ENCODE data around the gene C1orf210.

C1orf210 gene

GRCh38 chr1:43312212-43312623 is 26.8 kb upstream of the C1orf210 start:
- DNase-seq: no peak

- no peak for DNase-seq
Observed at GRCh38 chr1:43311521-43311920, 26.1 kb upstream of the C1orf210 start.

DNA sequence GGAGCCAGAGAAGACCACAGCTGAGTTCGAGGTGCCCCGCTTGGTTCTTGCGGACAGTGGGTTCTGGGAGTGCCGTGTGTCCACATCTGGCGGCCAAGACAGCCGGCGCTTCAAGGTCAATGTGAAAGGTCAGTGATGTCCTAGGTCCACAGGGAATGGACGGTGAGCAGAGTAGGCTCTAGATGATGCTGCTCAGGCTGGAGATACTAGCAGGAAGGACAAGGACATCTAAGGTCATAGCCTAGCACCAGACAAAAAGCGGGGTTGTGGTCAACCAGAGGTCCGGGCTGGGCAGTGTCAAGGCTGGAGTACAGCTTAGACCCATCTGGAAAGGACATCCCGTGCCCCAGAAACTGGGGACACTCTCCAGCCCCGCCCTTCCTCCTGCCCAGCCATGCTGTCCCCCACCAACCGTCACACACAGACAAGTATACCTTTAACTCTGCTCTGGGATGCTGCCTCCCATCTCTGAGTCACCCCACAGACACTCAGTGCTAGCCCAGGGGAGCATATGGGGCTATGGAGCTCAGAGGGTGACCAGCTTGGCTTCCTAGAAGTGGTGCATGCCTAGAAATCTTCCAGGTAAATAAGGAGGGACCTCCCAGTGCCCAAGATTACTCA is 24.1 kb upstream of the C1orf210 start:
- DNase-seq: no peak

GRCh38 chr1:43308635-43309404 is 23.4 kb upstream of the C1orf210 start:
- DNase-seq: no peak

GRCh38 chr1:43307458-43308158 is 22.2 kb upstream of the C1orf210 start:
- no peak for DNase-seq

GRCh38 chr1:43306688-43307457 is 21.5 kb upstream of the C1orf210 start:
- no peak for DNase-seq

GRCh38 chr1:43305926-43306687 is 20.7 kb upstream of the C1orf210 start:
- no peak for DNase-seq

DNA sequence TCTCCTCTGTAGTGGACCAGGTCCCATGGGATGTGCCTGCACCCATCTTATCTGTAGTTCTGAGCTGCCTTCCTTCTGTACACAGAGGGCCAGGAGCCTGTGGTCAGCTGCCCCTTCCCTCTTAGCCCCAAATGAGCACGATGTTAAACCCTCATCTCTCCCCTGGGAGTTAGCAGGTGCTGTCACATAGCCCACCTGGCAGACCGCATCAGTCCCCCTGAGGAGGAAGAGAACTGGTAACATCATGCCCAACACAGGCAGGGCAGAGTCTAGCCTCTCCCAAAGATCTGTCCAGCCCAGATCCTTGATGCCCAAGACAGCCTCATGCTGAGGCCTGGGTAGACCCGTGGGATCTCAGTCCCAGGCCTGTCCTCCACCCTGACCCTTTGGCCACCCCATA is 20.1 kb upstream of the C1orf210 start:
- no peak for DNase-seq

GRCh38 chr1:43304771-43305300 is 19.5 kb upstream of the C1orf210 start:
- no peak for DNase-seq

DNA sequence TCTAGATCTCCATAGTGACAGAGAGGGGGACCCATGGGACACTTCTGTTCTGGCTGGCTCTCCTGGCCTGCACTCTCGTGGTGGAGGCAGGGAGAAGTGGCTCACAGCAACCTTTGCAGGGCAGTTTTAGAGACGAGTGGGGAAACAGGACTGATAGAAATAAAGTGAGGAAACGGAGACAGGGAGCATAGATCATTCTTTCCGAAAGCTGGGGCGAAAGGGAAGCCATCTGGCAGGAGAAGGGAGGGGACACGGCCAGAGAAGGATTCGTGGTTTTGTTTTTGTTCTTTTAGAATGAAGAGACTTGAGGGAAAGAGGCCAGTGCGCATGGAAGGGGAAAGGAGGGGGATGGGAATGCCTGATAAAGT is 18.9 kb upstream of the C1orf210 start:
- DNase-seq: no peak

- DNase-seq: no peak
Observed at GRCh38 chr1:43303471-43304313, 18.3 kb upstream of the C1orf210 start.

DNA sequence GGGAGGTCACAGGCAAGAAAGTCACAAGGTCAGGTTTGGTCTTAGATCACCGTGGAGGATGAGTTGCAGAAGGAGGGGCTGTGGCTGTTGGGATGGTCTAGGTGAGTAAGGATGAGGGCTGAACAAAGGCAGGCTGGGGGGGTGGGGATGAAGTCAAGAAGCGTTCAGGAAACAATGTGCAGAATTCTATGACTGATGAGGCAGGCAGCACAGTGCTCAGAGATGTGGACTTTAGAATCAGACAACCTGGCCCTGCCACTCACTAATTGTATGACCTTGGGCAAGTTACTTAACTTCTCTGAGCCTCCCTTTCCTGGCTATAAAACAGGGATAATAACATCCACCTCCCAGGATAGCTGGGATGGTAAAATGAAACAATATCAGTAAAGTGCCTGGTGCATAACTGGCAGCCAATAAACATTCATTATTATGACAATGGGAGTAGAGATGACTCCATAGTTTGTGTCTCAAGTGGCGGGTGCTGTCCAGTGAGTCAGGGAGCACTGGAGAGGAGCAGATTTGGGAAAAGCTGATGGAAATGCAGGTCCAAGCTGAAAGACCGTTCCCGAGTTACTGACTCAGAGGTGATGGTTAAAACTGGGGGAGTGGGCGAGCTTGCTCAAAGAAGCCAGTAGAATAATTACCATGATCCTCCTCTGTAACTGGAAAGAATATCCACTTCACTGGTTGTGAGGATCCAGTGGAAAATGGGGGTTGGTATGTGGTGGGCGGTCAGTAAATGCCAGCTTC is 17.5 kb upstream of the C1orf210 start:
- no peak for DNase-seq

DNA sequence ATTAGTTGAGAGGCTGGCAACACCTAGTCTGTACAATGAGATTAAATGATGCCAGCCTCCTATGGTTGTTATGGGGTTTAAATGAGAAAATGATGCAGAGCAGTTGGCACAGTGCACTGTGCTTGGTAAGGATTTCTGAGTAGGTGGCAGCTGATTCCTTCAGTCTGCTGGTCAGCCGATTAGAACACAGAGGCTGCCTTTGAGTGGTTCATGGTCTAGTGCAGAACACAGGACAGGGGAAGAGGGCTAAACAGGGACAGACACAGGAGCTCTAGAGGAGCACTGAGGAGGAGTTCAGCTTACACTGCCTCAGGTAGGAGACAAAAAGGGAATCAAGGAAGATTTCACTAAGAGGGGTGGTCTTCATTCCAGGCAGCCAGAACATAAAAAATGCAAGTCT is 16.8 kb upstream of the C1orf210 start:
- no peak for DNase-seq

- no peak for DNase-seq
Observed at GRCh38 chr1:43300378-43301094, 15.2 kb upstream of the C1orf210 start, which contains the start of gene TIE1. Gene TIE1 (plus strand): TSS chr1:43300982. CDS start chr1:43301072, 90 bp downstream.

DNA sequence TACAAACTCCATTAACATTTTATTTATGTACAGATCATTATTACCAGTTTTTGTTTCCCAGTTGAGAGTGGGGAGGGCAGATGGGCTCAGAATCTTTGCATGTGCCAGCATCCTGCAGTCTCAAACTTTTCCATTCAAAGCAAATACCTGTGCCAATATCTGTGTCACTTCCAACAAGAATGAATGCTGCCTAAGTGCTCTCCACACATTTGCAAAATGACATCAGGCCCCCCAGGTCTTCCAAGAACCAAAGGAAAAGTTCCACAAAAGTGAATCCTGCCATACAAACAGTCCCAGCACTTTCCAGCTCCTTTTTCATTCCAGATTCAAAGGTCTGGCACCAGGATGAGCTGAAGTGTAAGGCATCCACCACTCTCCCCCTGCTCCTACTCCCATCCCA is 13.7 kb upstream of the C1orf210 start:
- DNase-seq: no peak

- DNase-seq: no peak
Observed at GRCh38 chr1:43298055-43298454, 12.7 kb upstream of the C1orf210 start.

- no peak for DNase-seq
Observed at GRCh38 chr1:43296207-43296606, 10.8 kb upstream of the C1orf210 start.

- no peak for DNase-seq
Observed at GRCh38 chr1:43294761-43295160, 9.4 kb upstream of the C1orf210 start.

- no peak for DNase-seq
Observed at GRCh38 chr1:43293896-43294760, 8.7 kb upstream of the C1orf210 start.

All from cerebellar nuclear complex (tissue), 1 donor.